ENCODE results near the gene ZBTB7C.

- TF ChIP-seq CTCF (conservative IDR thresholded peaks at IDR 0.05) (no peak), ZFX (IDR thresholded peaks at IDR 0.05) (no peak)
These were observed 285.2 kb downstream of the ZBTB7C start for GRCh38 chr18:48123941-48124340.
